Adrenal gland (tissue), 5 donors: ENCODE measurements around the gene FBLIM1.

Experiments
- CTCF ChIP-seq, 6 experiments: fragments of 450-650 bp in 4 of 6; fragments of 200-600 bp in 2 of 6; sonication (generic) in 1 of 6; IDR thresholded peaks; 1 replicate in 5 of 6; 2 replicates in 1 of 6; pipeline versions ENCODE4 v1.5.1 to v1.8.0; 2016 to 2021; ENCODE audit warnings: antibody characterized with exemption in 6 of 6, mild to moderate bottlenecking in 2 of 6, moderate library complexity in 1 of 6
- POLR2A ChIP-seq, 2 donors: fragments of 450-650 bp; IDR thresholded peaks; one replicate each; pipeline ENCODE4 v1.6.1; 2017; ENCODE audit warnings: antibody characterized with exemption in 2 of 2, mild to moderate bottlenecking in 2 of 2, moderate library complexity in 1 of 2
- donor health status: DM: no; HTN: no; CAD: no.

GRCh38 chr1:15804060-15804459, 45.5 kb downstream of the FBLIM1 start:
- TF ChIP-seq CTCF (IDR thresholded peaks at IDR 0.05) (no peak), POLR2A (IDR thresholded peaks at IDR 0.05) (no peak)
